ENCODE measurements around the gene FEV.

The FEV gene

DNA sequence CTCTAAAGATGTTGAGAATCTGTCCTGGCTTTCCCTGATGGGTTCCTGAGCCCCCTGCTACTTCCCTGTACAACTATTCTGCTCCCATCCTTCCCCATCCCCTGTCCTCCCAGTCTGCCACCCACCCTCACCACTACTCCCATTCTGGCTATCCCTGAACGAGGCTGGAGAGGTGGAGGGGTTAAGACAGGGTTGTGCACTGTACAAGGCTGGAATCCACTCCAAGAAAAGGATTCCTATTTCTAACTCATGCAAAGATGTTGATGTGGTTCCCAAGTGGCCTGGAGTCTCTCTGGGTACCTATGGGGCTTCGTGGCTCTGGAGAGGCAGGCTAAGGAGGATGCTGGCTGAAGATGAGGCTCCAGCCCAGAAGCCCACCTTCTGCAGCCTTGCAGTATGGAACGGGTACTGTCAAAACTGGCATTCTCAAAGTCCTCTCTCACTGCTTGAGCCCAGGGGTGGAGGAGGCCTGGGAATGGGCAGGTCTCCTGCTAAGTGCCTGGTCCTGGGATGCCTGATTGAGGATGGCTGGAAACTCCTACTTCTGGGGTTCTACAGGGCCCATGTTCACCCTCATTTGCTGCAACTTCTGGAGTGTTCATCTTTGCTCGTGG, 1.3 kb upstream of the FEV start:
- H3K4me3 ChIP-seq (replicated peaks; ENCODE audit: low read depth, low read length): no peak overlapping the region
- no peak for DNase-seq (ENCODE audit: low read depth)
- TF ChIP-seq CTCF (IDR thresholded peaks at IDR 0.05; ENCODE audit: low read length, missing control alignments): no peak

DNA sequence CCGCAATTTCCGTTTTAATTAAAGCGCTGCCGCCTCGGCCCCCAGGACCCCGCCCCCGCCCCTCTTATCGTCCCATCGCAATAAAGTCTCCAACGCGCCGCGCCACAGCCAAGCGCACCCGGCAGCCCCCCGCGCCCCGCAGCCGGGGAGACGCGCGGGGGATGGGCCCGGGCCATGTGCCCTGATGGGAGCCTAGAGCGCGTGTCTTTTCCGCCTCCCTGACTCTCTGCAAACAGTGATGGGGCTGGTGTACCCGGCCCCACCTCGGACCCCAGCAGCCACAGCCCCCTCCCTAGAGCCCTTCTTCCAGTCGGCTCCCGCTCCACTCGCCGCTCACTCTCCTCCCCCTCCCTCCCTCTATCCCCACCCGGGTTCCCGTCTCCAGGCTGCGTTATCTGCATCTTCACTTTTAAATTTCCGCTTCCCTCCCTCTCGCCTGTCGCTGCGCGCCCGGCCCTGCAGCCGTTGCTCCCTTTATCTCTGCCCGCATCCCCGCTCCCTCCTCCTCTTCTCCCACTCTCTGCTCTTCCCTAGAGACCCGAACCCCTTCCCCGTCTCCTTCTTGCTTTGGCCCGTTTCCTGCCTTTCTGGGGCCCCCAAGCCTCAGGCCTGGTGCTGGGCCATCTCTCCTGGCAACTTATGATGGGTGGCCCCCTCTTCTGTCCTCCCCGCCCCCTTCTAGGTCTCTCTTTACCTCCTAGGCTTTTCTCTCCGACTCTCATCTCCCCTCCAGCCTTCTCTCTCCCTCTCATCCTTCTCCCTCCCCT, 524 bp upstream of the FEV start:
- DNase-seq (ENCODE audit: low read depth): no peak
- TF ChIP-seq CTCF (IDR thresholded peaks at IDR 0.05; ENCODE audit: low read length, missing control alignments): no peak
- H3K4me3 ChIP-seq (replicated peaks; ENCODE audit: low read depth, low read length): no peak overlapping the region

DNA sequence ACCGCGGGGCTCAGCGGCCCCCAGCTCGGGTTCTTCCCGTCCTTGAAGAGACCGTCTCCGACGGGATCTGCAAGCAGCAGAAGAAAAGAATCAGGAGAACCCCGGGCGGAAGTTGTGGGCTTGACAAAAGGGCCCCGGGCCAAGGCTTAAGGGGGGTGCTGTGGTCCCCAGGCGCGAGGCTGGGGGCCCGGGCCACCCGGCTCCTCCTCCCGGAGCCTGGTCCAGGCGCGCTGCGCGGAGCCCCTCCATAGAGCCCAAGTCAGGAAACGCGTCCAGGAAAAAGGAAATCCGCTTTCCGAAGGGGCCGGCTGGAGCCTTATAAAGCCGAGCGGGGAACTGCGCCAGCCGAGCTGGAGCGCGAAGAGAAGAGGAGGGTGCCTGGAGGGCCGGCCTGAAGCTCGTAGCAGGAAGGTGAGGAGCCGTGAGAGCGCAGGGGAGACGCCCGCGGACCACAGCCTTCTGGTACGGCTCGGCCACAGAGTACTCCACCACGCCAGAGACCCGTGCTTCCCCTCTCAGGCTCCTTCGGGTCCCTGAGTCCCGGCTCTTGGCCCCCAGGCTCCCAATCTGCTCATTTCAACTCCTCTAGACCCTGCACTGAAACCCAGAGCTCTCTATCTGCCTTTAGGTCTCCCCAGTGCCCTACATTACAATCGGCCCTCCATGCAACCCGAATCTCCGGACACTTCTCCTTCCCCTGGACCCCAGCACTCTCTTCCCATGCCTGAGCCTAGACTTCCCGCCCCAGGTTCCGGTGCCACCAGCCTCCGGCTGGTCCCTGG, 554 bp downstream of the FEV start:
- no peak for TF ChIP-seq CTCF (IDR thresholded peaks at IDR 0.05; ENCODE audit: low read length, missing control alignments)
- DNase-seq (ENCODE audit: low read depth): peak; percentile 50
- no peak overlapping the region for H3K4me3 ChIP-seq (replicated peaks; ENCODE audit: low read depth, low read length)

DNA sequence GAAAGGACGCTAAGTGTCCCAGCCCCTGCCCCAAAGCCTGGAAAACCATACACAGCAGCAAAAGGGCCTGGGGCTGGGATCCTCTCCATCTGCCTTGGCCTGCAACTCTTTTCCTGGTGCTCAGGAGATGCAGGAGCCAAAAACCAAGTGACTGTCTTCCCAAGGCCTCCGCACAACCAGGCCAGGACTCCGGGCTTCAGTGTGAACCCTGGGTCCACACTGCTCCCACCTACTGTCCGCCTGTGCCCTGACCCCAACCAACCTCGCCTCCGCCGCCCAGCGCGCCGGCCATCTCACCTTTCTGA, 1.1 kb downstream of the FEV start:
- no peak for TF ChIP-seq CTCF (IDR thresholded peaks at IDR 0.05; ENCODE audit: low read length, missing control alignments)
- H3K4me3 ChIP-seq (replicated peaks; ENCODE audit: low read depth, low read length): no peak overlapping the region
- DNase-seq (ENCODE audit: low read depth): no peak

- TF ChIP-seq CTCF (IDR thresholded peaks at IDR 0.05; ENCODE audit: low read length, missing control alignments): no peak
- H3K4me3 ChIP-seq (replicated peaks; ENCODE audit: low read depth, low read length): no peak overlapping the region
- no peak for DNase-seq (ENCODE audit: low read depth)
These were observed 1.6 kb downstream of the FEV start for GRCh38 chr2:218983263-218983933.

- no peak for DNase-seq (ENCODE audit: low read depth)
- H3K4me3 ChIP-seq (replicated peaks; ENCODE audit: low read depth, low read length): no peak overlapping the region
- TF ChIP-seq CTCF (IDR thresholded peaks at IDR 0.05; ENCODE audit: low read length, missing control alignments): no peak
These were observed 2.3 kb downstream of the FEV start for GRCh38 chr2:218982586-218983262.

All from fibroblast of pulmonary artery (primary cell).